ENCODE measurements around the gene STARD3NL.
"Not testable (repeated sequence)": the region's sequence is repeated elsewhere in the genome, so short reads cannot be mapped to it uniquely, and the experiment has no call there.

STARD3NL gene

DNA sequence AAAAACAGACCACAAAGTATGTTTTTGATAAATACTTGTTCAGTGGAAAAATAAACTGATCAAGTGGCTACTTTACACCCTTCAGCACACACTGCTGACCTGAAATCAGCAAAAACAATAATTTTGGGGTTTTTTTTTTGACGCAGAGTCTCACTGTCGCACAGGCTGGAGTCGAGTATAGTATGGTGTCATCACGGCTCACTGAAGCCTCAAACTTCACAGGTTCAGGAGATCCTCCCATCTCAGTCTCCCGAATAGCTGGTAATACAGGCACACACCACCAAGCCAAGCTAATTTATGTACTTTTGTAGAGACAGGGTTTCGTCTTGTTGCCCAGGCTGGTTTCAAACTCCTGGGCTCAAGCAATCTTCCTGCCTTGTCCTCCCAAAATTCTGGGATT, 64.8 kb downstream of the STARD3NL start:
- Histone ChIP-seq H3K4me3 (ENCODE audit: control insufficient read depth in 1 of 7, extremely low read depth in 1 of 7, insufficient read depth in 4 of 7, low read depth in 2 of 7, low read length in 6 of 7) (no peak overlapping the region), H3K27ac (ENCODE audit: insufficient read depth in 1 of 2, low read depth in 1 of 2, low read length in 2 of 2, poor library complexity in 1 of 2, severe bottlenecking in 2 of 2) (no peak overlapping the region), H3K4me1 (ENCODE audit: control extremely low read depth in 1 of 4, control insufficient read depth in 4 of 4, insufficient read depth in 4 of 4, low read length in 3 of 4) (no peaks in the 10 kb centered on the region), H3K9me3 (ENCODE audit: control extremely low read depth in 1 of 5, control insufficient read depth in 4 of 5, insufficient read depth in 2 of 5, low read depth in 1 of 5, low read length in 4 of 5) (no peaks in the 10 kb centered on the region), H3K27me3 (replicated peaks in 2 of 5; ENCODE audit: control insufficient read depth in 4 of 5, insufficient read depth in 5 of 5, low read length in 4 of 5) (no peaks in the 10 kb centered on the region), H3K36me3 (ENCODE audit: control insufficient read depth in 4 of 4, insufficient read depth in 4 of 4, low read length in 3 of 4) (peaks cover 0 to 2% (median under 1%) of the 10 kb centered on the region in 4 experiments)
- no peak for DNase-seq
- no CpG with 5 or more reads among the region's 6 CpGs for WGBS (ENCODE audit: insufficient coverage)
- POLR2A ChIA-PET, result no interaction called here
- CTCF ChIA-PET, result interaction anchor here (1.2 kb wide), 1 partner anchor 93 kb away, joined by 4 read pairs; no protein-coding TSS in a partner anchor

DNA sequence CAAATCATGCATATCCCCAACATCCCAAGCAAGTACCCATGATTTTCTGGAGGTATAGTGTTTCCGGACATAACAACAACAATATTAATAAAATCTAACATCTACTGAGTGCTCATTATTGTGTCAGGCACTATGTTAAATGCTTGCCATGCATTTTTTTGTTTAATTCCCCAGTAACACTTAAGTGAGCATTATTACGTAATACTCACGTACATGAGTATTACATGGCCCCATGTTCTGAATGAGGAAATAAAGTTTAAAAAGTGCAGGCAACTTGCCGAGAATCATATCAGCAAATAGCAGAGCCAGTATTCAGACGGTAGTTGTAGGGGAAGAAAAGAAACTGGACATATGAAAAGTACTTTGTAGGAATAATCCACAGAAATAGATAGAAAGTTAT, 65.3 kb downstream of the STARD3NL start:
- POLR2A ChIA-PET; H3K36me3 ChIP-seq (ENCODE audit: control insufficient read depth in 4 of 4, insufficient read depth in 4 of 4, low read length in 3 of 4); H3K9me3 ChIP-seq (ENCODE audit: control extremely low read depth in 1 of 5, control insufficient read depth in 4 of 5, insufficient read depth in 2 of 5, low read depth in 1 of 5, low read length in 4 of 5); H3K27me3 ChIP-seq (replicated peaks in 2 of 5; ENCODE audit: control insufficient read depth in 4 of 5, insufficient read depth in 5 of 5, low read length in 4 of 5); H3K4me1 ChIP-seq (ENCODE audit: control extremely low read depth in 1 of 4, control insufficient read depth in 4 of 4, insufficient read depth in 4 of 4, low read length in 3 of 4); H3K4me3 ChIP-seq (ENCODE audit: control insufficient read depth in 1 of 7, extremely low read depth in 1 of 7, insufficient read depth in 4 of 7, low read depth in 2 of 7, low read length in 6 of 7); H3K27ac ChIP-seq (ENCODE audit: insufficient read depth in 1 of 2, low read depth in 1 of 2, low read length in 2 of 2, poor library complexity in 1 of 2, severe bottlenecking in 2 of 2): not testable (repeated sequence)
- CTCF ChIA-PET, result interaction anchor here (1.2 kb wide), 1 partner anchor 92 kb away, joined by 4 read pairs; no protein-coding TSS in a partner anchor
- no CpG with 5 or more reads among the region's 5 CpGs for WGBS (ENCODE audit: insufficient coverage)
- DNase-seq, result peak in 1 of 3 donors; percentile 24

DNA sequence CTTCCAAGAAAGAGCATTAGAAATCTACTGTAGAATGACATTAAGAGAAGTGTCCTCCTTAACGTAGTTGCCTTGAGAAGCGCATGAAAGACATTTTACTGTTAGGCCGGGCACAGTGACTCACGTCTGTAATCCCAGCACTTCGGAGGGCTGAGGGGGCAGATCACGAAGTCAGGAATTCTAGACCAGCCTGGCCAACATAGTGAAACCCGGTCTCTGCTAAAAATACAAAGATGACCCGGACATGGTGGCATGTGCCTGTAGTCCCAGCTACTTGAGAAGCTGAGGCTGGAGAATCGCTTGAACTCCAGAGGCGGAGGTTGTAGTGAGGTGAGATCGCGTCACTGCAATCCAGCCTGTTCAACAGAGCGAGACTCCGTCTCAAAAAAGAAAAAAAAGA, 66.5 kb downstream of the STARD3NL start:
- ChIA-PET CTCF (no interaction called here), POLR2A (no interaction called here)
- no peak for DNase-seq
- no peaks in the 10 kb centered on the region for H3K9me3 ChIP-seq (ENCODE audit: control extremely low read depth in 1 of 5, control insufficient read depth in 4 of 5, insufficient read depth in 2 of 5, low read depth in 1 of 5, low read length in 4 of 5)
- H3K27ac ChIP-seq (ENCODE audit: insufficient read depth in 1 of 2, low read depth in 1 of 2, low read length in 2 of 2, poor library complexity in 1 of 2, severe bottlenecking in 2 of 2), result no peak overlapping the region
- WGBS (ENCODE audit: insufficient coverage), result 100% methylated on average over 10 of the region's 14 CpGs
- H3K27me3 ChIP-seq (replicated peaks in 2 of 5; ENCODE audit: control insufficient read depth in 4 of 5, insufficient read depth in 5 of 5, low read length in 4 of 5), result no peaks in the 10 kb centered on the region
- no peak overlapping the region for H3K4me3 ChIP-seq (ENCODE audit: control insufficient read depth in 1 of 7, extremely low read depth in 1 of 7, insufficient read depth in 4 of 7, low read depth in 2 of 7, low read length in 6 of 7)
- H3K4me1 ChIP-seq (ENCODE audit: control extremely low read depth in 1 of 4, control insufficient read depth in 4 of 4, insufficient read depth in 4 of 4, low read length in 3 of 4), result no peaks in the 10 kb centered on the region
- peaks cover 0 to 3% (median under 1%) of the 10 kb centered on the region in 4 experiments for H3K36me3 ChIP-seq (ENCODE audit: control insufficient read depth in 4 of 4, insufficient read depth in 4 of 4, low read length in 3 of 4)

DNA sequence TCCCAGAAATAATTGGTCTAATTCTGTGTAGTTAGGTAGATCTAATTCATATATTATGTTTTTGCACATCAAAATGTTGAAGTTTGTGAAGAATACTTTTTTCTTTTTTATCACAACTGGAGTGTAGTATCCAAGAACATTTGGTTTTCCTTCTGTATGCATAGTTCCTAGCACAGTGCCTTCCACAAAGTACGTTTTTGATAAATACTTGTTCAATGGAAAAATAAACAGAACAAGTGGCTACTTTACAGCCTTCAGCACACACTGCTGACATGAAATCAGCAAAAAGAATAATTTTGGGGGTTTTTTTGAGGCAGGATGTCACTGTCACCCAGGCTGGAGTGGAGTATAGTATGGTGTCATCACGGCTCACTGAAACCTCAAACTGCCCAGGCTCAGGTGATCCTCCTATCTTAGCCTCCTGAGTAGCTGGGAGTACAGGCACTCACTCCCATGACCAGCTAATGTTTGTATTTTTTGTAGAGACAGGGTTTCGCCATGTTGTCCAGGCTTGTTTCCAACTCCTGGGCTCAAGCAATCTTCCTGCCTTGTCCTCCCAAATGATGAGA, 67.4 kb downstream of the STARD3NL start:
- no peaks in the 10 kb centered on the region for H3K27me3 ChIP-seq (replicated peaks in 2 of 5; ENCODE audit: control insufficient read depth in 4 of 5, insufficient read depth in 5 of 5, low read length in 4 of 5)
- H3K4me3 ChIP-seq (ENCODE audit: control insufficient read depth in 1 of 7, extremely low read depth in 1 of 7, insufficient read depth in 4 of 7, low read depth in 2 of 7, low read length in 6 of 7), result no peak overlapping the region
- no peaks in the 10 kb centered on the region for H3K9me3 ChIP-seq (ENCODE audit: control extremely low read depth in 1 of 5, control insufficient read depth in 4 of 5, insufficient read depth in 2 of 5, low read depth in 1 of 5, low read length in 4 of 5)
- H3K4me1 ChIP-seq (ENCODE audit: control extremely low read depth in 1 of 4, control insufficient read depth in 4 of 4, insufficient read depth in 4 of 4, low read length in 3 of 4), result no peaks in the 10 kb centered on the region
- 96% methylated on average over 3 of the region's 3 CpGs for WGBS (ENCODE audit: insufficient coverage)
- peak overlapping the region in 1 of 2 experiments; percentile 12 for H3K27ac ChIP-seq (ENCODE audit: insufficient read depth in 1 of 2, low read depth in 1 of 2, low read length in 2 of 2, poor library complexity in 1 of 2, severe bottlenecking in 2 of 2)
- no peak for DNase-seq
- ChIA-PET POLR2A (no interaction called here), CTCF (interaction anchor here (0.6 to 0.9 kb wide), 2 partner anchors 8 to 29 kb away, joined by 3 read pairs; no protein-coding TSS in a partner anchor)
- H3K36me3 ChIP-seq (ENCODE audit: control insufficient read depth in 4 of 4, insufficient read depth in 4 of 4, low read length in 3 of 4), result peaks cover 0 to 3% (median under 1%) of the 10 kb centered on the region in 4 experiments

DNA sequence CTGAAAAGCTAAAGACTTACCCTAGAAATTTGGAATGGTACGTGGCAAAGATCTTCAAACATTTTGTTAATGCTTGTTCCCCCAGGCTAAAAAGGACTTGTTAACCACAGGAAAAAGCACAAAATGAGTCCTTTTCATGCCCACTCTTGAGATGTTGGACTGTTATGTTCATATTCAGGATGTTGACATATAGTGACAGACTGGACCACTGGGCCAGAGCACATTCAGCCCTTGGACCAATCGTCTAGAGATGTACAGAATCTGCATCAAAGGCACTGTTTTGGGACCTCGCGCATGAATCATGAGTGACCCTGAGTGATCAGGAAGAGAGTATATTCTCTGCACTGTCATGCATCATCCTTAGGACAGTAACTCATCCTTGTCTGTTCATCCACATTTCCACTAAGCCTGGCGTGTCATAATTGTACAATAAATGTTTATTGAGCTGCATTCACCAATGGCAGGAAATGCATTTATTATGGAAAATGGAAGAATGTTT, 70.1 kb downstream of the STARD3NL start:
- CTCF ChIA-PET, result no interaction called here
- H3K27ac ChIP-seq (ENCODE audit: insufficient read depth in 1 of 2, low read depth in 1 of 2, low read length in 2 of 2, poor library complexity in 1 of 2, severe bottlenecking in 2 of 2), result no peak overlapping the region

DNA sequence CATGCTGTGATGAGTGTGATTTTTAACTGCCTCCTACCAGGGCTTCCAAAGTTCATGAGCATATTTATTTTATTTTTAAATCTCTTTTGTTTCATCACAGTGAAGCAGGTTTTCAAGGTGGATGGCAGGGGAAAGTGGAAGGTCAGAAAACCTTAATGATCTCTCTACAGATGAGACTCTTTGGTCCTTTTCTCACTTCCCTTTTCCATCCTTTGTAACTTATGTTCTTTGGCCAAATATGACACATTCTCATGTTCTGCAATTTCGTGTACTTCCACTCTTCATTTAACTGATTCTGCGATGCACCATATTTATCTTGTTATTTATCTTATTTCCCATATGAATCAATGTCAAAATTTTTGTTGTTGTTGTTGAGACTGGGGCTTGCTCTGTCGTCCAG, 71.8 kb downstream of the STARD3NL start:
- DNase-seq; H3K36me3 ChIP-seq (ENCODE audit: control insufficient read depth in 4 of 4, insufficient read depth in 4 of 4, low read length in 3 of 4); H3K27me3 ChIP-seq (replicated peaks in 2 of 5; ENCODE audit: control insufficient read depth in 4 of 5, insufficient read depth in 5 of 5, low read length in 4 of 5); CTCF ChIA-PET; H3K9me3 ChIP-seq (ENCODE audit: control extremely low read depth in 1 of 5, control insufficient read depth in 4 of 5, insufficient read depth in 2 of 5, low read depth in 1 of 5, low read length in 4 of 5); H3K4me3 ChIP-seq (ENCODE audit: control insufficient read depth in 1 of 7, extremely low read depth in 1 of 7, insufficient read depth in 4 of 7, low read depth in 2 of 7, low read length in 6 of 7); H3K4me1 ChIP-seq (ENCODE audit: control extremely low read depth in 1 of 4, control insufficient read depth in 4 of 4, insufficient read depth in 4 of 4, low read length in 3 of 4); H3K27ac ChIP-seq (ENCODE audit: insufficient read depth in 1 of 2, low read depth in 1 of 2, low read length in 2 of 2, poor library complexity in 1 of 2, severe bottlenecking in 2 of 2); POLR2A ChIA-PET: not testable (repeated sequence)
- 50% methylated on average over 1 of the region's 3 CpGs for WGBS (ENCODE audit: insufficient coverage)

More for the DNA sequence above, 70.1 kb downstream of the STARD3NL start:
- Histone ChIP-seq H3K4me1 (ENCODE audit: control extremely low read depth in 1 of 4, control insufficient read depth in 4 of 4, insufficient read depth in 4 of 4, low read length in 3 of 4) (no peaks in the 10 kb centered on the region), H3K4me3 (ENCODE audit: control insufficient read depth in 1 of 7, extremely low read depth in 1 of 7, insufficient read depth in 4 of 7, low read depth in 2 of 7, low read length in 6 of 7) (no peak overlapping the region), H3K9me3 (ENCODE audit: control extremely low read depth in 1 of 5, control insufficient read depth in 4 of 5, insufficient read depth in 2 of 5, low read depth in 1 of 5, low read length in 4 of 5) (no peaks in the 10 kb centered on the region), H3K27me3 (replicated peaks in 2 of 5; ENCODE audit: control insufficient read depth in 4 of 5, insufficient read depth in 5 of 5, low read length in 4 of 5) (no peaks in the 10 kb centered on the region), H3K36me3 (ENCODE audit: control insufficient read depth in 4 of 4, insufficient read depth in 4 of 4, low read length in 3 of 4) (peaks cover 0 to 3% (median 0%) of the 10 kb centered on the region in 4 experiments)
- 100% methylated on average over 4 of the region's 5 CpGs for WGBS (ENCODE audit: insufficient coverage)
- POLR2A ChIA-PET, result no interaction called here
- no peak for DNase-seq

DNA sequence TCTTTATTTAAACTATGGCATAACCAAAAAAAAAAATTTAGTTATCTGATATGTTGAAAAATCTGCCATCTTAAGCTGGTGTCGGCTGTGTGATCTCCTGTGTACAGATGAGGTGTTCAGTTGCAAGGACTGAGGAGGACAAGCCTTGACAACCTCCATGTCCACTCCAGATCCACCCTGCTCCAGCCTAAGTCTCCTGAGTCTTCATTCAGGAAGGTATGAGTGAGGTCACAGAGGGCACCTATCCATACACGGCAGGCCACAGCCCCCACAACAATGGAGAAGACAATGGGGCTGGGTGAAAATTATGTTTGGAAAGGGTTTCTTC, 79.3 kb downstream of the STARD3NL start:
- H3K27me3 ChIP-seq (replicated peaks in 2 of 5; ENCODE audit: control insufficient read depth in 4 of 5, insufficient read depth in 5 of 5, low read length in 4 of 5), result no peaks in the 10 kb centered on the region
- peaks cover 0 to under 1% (median 0%) of the 10 kb centered on the region in 4 experiments for H3K36me3 ChIP-seq (ENCODE audit: control insufficient read depth in 4 of 4, insufficient read depth in 4 of 4, low read length in 3 of 4)
- H3K27ac ChIP-seq (ENCODE audit: insufficient read depth in 1 of 2, low read depth in 1 of 2, low read length in 2 of 2, poor library complexity in 1 of 2, severe bottlenecking in 2 of 2), result peak overlapping the region in 1 of 2 experiments; percentile 43
- H3K9me3 ChIP-seq (ENCODE audit: control extremely low read depth in 1 of 5, control insufficient read depth in 4 of 5, insufficient read depth in 2 of 5, low read depth in 1 of 5, low read length in 4 of 5), result no peaks in the 10 kb centered on the region
- peak overlapping the region in 1 of 7 experiments; percentile 35 for H3K4me3 ChIP-seq (ENCODE audit: control insufficient read depth in 1 of 7, extremely low read depth in 1 of 7, insufficient read depth in 4 of 7, low read depth in 2 of 7, low read length in 6 of 7)
- DNase-seq, result no peak
- CTCF ChIA-PET, result interaction anchor here (1.4 to 1.5 kb wide), 2 partner anchors 18 to 42 kb away, joined by 3 to 5 read pairs; no protein-coding TSS in a partner anchor
- peaks cover 3 to 24% (median 13%) of the 10 kb centered on the region in 4 experiments for H3K4me1 ChIP-seq (ENCODE audit: control extremely low read depth in 1 of 4, control insufficient read depth in 4 of 4, insufficient read depth in 4 of 4, low read length in 3 of 4)
- 60% methylated on average over 1 of the region's 2 CpGs for WGBS (ENCODE audit: insufficient coverage)
- POLR2A ChIA-PET, result no interaction called here
